Ramos (cell line): ENCODE data around the gene NKG7.

Experiments
- in situ Hi-C: fragments of 300-500 bp; cut with MboI; formaldehyde crosslinking; loops from one replicate; pipeline ENCODE4 v1.14.3; 2022; ENCODE audit warnings: low sequenced_read_pairs; ENCODE audit not compliant: unreplicated experiment

NKG7 gene

GRCh38 chr19:51339687-51340656 is 32.5 kb downstream of the NKG7 start:
- in situ Hi-C loops: loop anchor here (5.0 kb wide), 1 partner anchor 97 kb away; no protein-coding TSS in a partner anchor

DNA sequence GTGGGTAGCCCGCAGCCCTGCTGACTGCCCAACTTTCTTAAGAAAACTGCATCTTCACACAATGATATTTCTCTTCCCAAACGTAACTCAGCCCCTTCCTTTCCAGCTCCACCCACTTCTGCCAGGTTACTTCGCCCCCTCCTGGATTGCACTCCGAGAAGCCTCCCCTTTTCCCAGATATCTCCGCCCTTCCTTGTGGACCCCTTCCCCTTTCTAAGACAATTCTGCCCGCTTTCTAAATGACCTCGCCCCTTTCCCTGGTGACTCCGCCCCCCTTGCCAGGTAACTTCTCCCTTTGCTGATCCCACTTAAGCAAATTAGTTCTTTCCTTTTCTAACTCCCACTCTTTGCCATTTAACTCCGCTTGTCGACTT is 33.2 kb downstream of the NKG7 start:
- in situ Hi-C loops: loop anchor here (5.0 kb wide), 1 partner anchor 98 kb away; no protein-coding TSS in a partner anchor

GRCh38 chr19:51338563-51339312 is 33.7 kb downstream of the NKG7 start:
- in situ Hi-C loops: loop anchor here (5.0 kb wide), 1 partner anchor 99 kb away; no protein-coding TSS in a partner anchor

GRCh38 chr19:51337861-51338562 is 34.4 kb downstream of the NKG7 start:
- in situ Hi-C loops: loop anchor here (5.0 kb wide), 1 partner anchor 99 kb away; no protein-coding TSS in a partner anchor

- in situ Hi-C loops: loop anchor here (5.0 kb wide), 1 partner anchor 100 kb away; no protein-coding TSS in a partner anchor
Measured at GRCh38 chr19:51337141-51337860, 35.2 kb downstream of the NKG7 start.

GRCh38 chr19:51333836-51334460 is 38.5 kb downstream of the NKG7 start:
- in situ Hi-C loops: no loop called here

DNA sequence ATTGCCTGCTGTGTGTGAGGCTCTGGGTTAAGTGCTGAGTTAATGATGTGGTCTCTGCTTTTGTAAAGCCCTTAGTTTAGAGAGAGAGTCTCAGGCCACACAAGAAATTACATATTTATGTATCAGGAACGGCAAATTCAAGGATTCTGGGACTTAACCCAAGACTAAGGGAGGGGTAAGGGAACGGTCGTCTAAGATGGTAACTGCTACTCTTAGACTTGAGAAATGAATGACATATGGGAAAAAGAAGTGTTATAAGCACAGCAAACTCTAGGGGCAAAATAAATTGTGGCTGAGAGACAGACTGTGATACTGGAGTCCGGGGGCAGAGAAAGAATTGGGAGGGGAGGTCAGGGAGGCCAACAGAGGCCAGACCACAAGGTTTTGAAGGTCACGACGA is 40.7 kb downstream of the NKG7 start:
- in situ Hi-C loops: no loop called here

DNA sequence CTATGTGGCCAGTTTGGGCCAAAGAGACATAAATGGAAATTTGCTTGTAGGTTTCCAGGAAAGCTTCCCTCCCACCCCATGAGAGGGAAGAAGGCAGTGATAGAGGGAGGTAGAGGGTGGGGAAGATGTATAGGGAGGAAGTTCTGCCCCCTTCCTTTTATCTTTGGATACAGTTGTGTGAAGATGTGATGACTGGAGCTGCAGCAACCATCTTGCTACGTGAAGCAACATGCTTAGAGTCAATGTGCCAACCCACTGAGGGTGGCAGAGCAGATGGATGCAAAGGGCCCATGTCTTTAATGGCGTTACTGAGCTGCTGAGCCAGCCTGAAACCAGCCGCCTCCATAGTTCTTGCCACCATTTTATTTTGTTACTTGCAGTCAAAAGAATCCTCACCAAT is 41.3 kb downstream of the NKG7 start:
- in situ Hi-C loops: no loop called here

DNA sequence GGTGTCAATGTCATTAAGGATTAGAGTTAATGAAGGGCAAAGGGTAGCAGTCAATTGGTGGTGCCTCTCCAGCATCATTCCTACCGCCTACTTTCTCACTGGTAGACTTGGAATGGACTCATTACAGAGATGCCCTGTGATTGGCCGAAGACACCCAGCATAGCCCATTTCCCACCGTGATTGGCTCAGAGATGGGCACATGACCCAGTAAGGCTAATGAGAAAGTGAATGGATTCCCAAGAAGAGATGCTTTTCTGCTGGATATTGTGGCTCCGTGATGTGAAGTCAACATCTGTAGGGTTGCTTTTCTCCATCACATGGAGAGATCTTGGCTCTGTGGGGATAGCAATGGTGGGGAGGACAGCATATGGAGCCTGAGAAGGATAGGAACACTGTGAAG is 42.1 kb downstream of the NKG7 start:
- in situ Hi-C loops: no loop called here

GRCh38 chr19:51329411-51329810 is 43.0 kb downstream of the NKG7 start:
- in situ Hi-C loops: no loop called here

- in situ Hi-C loops: no loop called here
Measured at GRCh38 chr19:51327066-51328001, 45.1 kb downstream of the NKG7 start.

DNA sequence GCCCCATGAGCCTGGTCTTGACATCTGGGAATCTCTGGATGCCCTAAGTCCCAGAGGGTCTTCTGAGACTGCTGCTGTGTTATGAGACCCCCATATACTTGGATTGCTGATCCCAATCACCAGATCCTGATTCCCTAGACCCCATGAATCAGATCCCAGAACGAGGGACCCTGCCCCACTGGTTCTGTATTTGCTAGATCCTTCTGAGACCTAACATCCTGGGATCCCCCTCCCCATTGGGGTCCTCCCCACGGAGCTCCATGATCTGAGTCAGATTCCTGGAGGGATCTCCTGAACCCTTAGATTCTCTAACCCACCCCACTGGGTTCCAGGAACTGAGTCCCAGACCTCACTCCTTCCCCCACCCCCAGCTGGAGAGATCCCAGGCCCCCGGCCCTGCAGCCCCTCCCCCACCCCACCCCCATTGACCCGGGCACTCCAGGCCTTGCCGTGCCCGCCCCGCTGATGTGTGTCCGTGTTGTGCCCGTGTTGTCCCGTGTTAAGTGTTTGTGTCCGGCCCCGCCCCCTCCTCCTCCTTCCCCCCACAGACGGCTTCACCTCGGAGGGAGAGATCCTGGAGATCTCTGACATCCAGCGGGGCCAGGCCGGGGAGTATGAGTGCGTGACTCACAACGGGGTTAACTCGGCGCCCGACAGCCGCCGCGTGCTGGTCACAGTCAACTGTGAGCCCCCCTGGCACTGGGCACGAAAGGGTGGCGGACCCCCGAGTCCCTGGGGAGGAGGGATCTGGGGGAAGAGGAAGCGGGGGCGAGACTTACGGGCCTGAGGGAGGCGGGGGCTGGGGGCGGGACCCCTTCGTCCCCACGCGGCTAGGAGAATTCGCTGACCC is 46.0 kb downstream of the NKG7 start:
- in situ Hi-C loops: no loop called here

DNA sequence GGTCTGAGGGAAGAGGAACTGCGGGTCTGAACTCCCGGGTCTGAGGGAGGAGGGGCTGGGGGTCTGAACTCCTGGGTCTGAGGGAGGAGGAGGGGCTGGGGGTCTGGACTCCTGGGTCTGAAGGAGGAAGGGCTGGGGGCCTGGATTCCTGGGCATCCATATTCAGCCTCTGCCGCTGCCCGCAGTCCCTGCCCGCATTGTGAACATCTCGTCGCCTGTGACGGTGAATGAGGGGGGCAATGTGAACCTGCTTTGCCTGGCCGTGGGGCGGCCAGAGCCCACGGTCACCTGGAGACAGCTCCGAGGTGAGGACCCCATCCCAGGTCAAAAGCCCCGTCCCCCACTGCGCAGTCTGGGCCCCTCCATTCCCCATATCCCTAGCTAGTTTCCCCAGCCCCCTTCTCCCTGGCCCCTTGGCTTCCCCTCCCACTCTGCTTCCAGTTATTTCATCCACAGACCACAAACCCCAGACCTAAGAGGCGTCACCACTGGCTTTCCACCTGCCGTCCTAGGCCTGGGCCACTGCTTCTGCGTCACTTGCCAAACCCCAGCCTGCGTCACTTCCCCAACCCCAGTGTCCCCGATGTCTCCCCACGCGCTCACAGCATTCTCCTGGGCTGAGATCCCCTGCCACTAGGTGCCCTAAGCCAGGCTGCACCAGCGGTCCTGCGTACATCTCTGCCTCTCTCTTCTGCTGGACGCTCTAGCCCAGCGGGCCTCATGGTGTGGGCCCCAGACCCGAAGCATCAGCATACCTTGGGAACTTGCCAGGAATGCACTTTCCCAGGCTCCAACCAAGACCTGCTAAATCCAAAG is 47.1 kb downstream of the NKG7 start:
- in situ Hi-C loops: no loop called here

- in situ Hi-C loops: no loop called here
Measured at GRCh38 chr19:51324167-51324481, 48.3 kb downstream of the NKG7 start.

GRCh38 chr19:51323481-51324166 is 48.8 kb downstream of the NKG7 start:
- in situ Hi-C loops: no loop called here

DNA sequence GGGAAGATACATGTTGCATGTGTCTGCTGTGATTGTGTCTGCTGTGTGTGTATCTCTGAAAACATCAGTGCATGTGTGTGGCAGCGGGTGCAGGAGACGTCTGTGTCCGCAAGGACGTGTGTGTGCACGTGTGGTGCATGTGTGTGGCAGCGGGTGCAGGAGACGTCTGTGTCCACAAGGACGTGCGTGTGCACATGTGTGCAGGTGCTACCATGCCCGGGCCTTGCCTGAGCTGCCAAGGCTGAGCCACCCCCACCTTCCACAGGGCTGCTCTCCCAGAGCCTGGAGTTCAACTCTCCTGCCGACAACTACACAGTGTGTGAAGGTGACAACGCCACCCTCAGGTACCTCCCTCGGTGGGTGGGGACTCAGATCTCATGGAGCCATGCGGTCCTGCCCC is 50.7 kb downstream of the NKG7 start:
- in situ Hi-C loops: no loop called here
